ENCODE data around the gene PRM1.

DNA sequence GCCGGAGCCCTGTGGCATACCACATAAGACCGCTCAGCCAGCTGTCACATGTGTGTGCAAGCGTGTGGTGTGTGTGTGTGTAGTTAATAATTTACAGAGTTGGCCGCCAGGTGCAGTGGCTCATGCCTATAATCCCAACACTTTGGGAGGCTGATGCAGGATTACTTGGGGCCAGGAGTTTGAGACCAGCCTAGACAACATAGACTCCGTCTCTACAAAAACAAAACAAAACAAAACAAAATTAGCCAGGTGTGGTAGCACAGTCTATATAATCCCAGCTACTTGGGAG is 45.5 kb downstream of the PRM1 start:
- TF ChIP-seq SP2 (IDR thresholded peaks at IDR 0.05; ENCODE audit: low read length), result no peak
- TF ChIP-seq, protein P1, sequence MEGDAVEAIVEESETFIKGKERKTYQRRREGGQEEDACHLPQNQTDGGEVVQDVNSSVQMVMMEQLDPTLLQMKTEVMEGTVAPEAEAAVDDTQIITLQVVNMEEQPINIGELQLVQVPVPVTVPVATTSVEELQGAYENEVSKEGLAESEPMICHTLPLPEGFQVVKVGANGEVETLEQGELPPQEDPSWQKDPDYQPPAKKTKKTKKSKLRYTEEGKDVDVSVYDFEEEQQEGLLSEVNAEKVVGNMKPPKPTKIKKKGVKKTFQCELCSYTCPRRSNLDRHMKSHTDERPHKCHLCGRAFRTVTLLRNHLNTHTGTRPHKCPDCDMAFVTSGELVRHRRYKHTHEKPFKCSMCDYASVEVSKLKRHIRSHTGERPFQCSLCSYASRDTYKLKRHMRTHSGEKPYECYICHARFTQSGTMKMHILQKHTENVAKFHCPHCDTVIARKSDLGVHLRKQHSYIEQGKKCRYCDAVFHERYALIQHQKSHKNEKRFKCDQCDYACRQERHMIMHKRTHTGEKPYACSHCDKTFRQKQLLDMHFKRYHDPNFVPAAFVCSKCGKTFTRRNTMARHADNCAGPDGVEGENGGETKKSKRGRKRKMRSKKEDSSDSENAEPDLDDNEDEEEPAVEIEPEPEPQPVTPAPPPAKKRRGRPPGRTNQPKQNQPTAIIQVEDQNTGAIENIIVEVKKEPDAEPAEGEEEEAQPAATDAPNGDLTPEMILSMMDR (IDR thresholded peaks at IDR 0.05; ENCODE audit: control extremely low read depth in 1 of 3, insufficient read depth in 1 of 3, low read depth in 1 of 3, low read length in 3 of 3), result no peak
- no peak for TF ChIP-seq CREB1 (IDR thresholded peaks at IDR 0.05)
- TF ChIP-seq POLR2A (IDR thresholded peaks at IDR 0.05; ENCODE audit: control extremely low read depth in 1 of 2, low read depth in 2 of 2, low read length in 2 of 2), result no peak
- no peak for TF ChIP-seq CEBPB (IDR thresholded peaks at IDR 0.05; ENCODE audit: low read depth, low read length)
- no peak for TF ChIP-seq EGR1 (IDR thresholded peaks at IDR 0.05; ENCODE audit: borderline replicate concordance, low read depth, low read length)
- TF ChIP-seq JUND (IDR thresholded peaks at IDR 0.05; ENCODE audit: low read length), result no peak
- TF ChIP-seq BRCA1 (IDR thresholded peaks at IDR 0.05; ENCODE audit: low read depth, low read length), result no peak
- TF ChIP-seq CHD2 (IDR thresholded peaks at IDR 0.05; ENCODE audit: low read length), result no peak

Measured in H1 (cell line).